WTC11 (cell line): ENCODE results near the gene SPACA9.

Experiments used
- AR ChIP-seq: fragments of 250-450 bp; sonication (Bioruptor Pico); IDR thresholded peaks from 2 replicates; pipeline ENCODE4 v1.9.0; 2021; ENCODE audit warnings: mild to moderate bottlenecking
- ATF3 ChIP-seq: sonication (generic); formaldehyde crosslinking; conservative IDR thresholded peaks from 2 replicates; pipeline ENCODE4 v1.8.1; 2022; ENCODE audit warnings: mild to moderate bottlenecking, missing genetic modification reagents
- CREM ChIP-seq: sonication (generic); formaldehyde crosslinking; IDR thresholded peaks from 2 replicates; pipeline ENCODE4 v1.8.1; 2022; ENCODE audit warnings: mild to moderate bottlenecking, missing genetic modification reagents, moderate library complexity
- CTCF ChIP-seq: fragments of 200-600 bp; IDR thresholded peaks from 2 replicates; pipeline ENCODE4 v1.8.0; 2022; ENCODE audit warnings: antibody characterized with exemption
- E2F4 ChIP-seq: sonication (generic); formaldehyde crosslinking; IDR thresholded peaks from 2 replicates; pipeline ENCODE4 v1.8.1; 2022; ENCODE audit warnings: low read depth, mild to moderate bottlenecking, moderate library complexity, missing genetic modification reagents, borderline replicate concordance
- JUN ChIP-seq: sonication (generic); formaldehyde crosslinking; IDR thresholded peaks from 2 replicates; pipeline ENCODE4 v1.8.0; 2023; ENCODE audit warnings: mild to moderate bottlenecking, missing genetic modification reagents
- MAX ChIP-seq: sonication (generic); formaldehyde crosslinking; IDR thresholded peaks from 2 replicates; pipeline ENCODE4 v1.8.0; 2022; ENCODE audit warnings: mild to moderate bottlenecking, missing genetic modification reagents
- TEAD1 ChIP-seq: sonication (generic); formaldehyde crosslinking; IDR thresholded peaks from 2 replicates; pipeline ENCODE4 v1.8.0; 2022; ENCODE audit warnings: mild to moderate bottlenecking, missing genetic modification reagents
- TP53 ChIP-seq: sonication (generic); formaldehyde crosslinking; IDR thresholded peaks from 2 replicates; pipeline ENCODE4 v1.8.1; 2023; ENCODE audit warnings: mild to moderate bottlenecking, missing genetic modification reagents
- ZNF232 ChIP-seq: sonication (generic); formaldehyde crosslinking; IDR thresholded peaks from 2 replicates; pipeline ENCODE4 v1.8.0; 2022; ENCODE audit warnings: mild to moderate bottlenecking, missing genetic modification reagents

GRCh38 chr9:132939169-132939568 is 60.5 kb downstream of the SPACA9 start:
- TF ChIP-seq CTCF (no peak), MAX (CRISPR knock-in tag) (no peak), TP53 (no peak), ATF3 (CRISPR knock-in tag) (no peak), CREM (CRISPR knock-in tag) (no peak), JUN (no peak), E2F4 (no peak), TEAD1 (CRISPR knock-in tag) (no peak), AR (CRISPR knock-in tag) (no peak), ZNF232 (CRISPR knock-in tag) (no peak)
